Caco-2 (cell line): ENCODE results near the gene TTLL8. TPM values are rescaled to one million over a fixed set of nuclear protein-coding genes. Genes with fewer than 3 reads are reported as not detected.

Experiments
- total RNA-seq: library from RNA; stranded (reverse); gene quantifications from 2 replicates; pipeline ENCODE4 v1.2.3, GENCODE V29; 2022

The TTLL8 gene
- total RNA-seq, 1 experiment from 2014 or later: not detected

Other genes starting within 250 kb of the TTLL8 start
- 46.9 and 48.3 TPM in 2 replicates for gene BRD1, start 230.4 kb downstream of the TTLL8 start, total RNA-seq
- 17.3 TPM in 2 replicates for gene ZBED4, start 204.5 kb downstream of the TTLL8 start, total RNA-seq
- gene ALG12, start 139.9 kb downstream of the TTLL8 start, total RNA-seq: 31.6 and 35.7 TPM in 2 replicates
- gene CRELD2, start 139.7 kb downstream of the TTLL8 start, total RNA-seq: 38.1 and 43.3 TPM in 2 replicates
- 39.6 and 41.1 TPM in 2 replicates for gene PIM3, start 97.5 kb downstream of the TTLL8 start, total RNA-seq
- gene IL17REL, start 45.5 kb downstream of the TTLL8 start, total RNA-seq: not detected in 2 replicates
- gene MLC1, start 27.1 kb upstream of the TTLL8 start, total RNA-seq: 0.14 TPM in 1 of 2 replicates, not detected in the other
- 0.30 TPM in 1 of 2 replicates, not detected in the other for gene MOV10L1, start 31.7 kb upstream of the TTLL8 start, total RNA-seq
- gene PANX2, start 112.4 kb upstream of the TTLL8 start, total RNA-seq: 2.2 and 2.6 TPM in 2 replicates
- 33.5 and 35.0 TPM in 2 replicates for gene TRABD, start 127.6 kb upstream of the TTLL8 start, total RNA-seq
- gene SELENOO, start 142.7 kb upstream of the TTLL8 start, total RNA-seq: 29.3 and 29.5 TPM in 2 replicates
- gene TUBGCP6, start 186.7 kb upstream of the TTLL8 start, total RNA-seq: 29.3 and 34.2 TPM in 2 replicates
- 61.3 and 63.5 TPM in 2 replicates for gene HDAC10, start 193.0 kb upstream of the TTLL8 start, total RNA-seq
- 35.6 and 37.4 TPM in 2 replicates for gene MAPK12, start 203.4 kb upstream of the TTLL8 start, total RNA-seq
- 1.3 and 1.4 TPM in 2 replicates for gene MAPK11, start 212.1 kb upstream of the TTLL8 start, total RNA-seq
- 260 and 262 TPM in 2 replicates for gene PLXNB2, start 249.3 kb upstream of the TTLL8 start, total RNA-seq